ENCODE measurements around the gene TMEM91. TPM values are rescaled to one million over a fixed set of nuclear protein-coding genes. Genes with fewer than 3 reads are reported as not detected.
A peak's percentile ranks its signal among the peaks of the same experiment; 100 is the strongest.
"Not testable (repeated sequence)": the region's sequence is repeated elsewhere in the genome, so short reads cannot be mapped to it uniquely, and the experiment has no call there.

The TMEM91 gene
- total and polyA plus RNA-seq, 7 donors, result 0.88 to 3.1 (median 2.0) TPM

DNA sequence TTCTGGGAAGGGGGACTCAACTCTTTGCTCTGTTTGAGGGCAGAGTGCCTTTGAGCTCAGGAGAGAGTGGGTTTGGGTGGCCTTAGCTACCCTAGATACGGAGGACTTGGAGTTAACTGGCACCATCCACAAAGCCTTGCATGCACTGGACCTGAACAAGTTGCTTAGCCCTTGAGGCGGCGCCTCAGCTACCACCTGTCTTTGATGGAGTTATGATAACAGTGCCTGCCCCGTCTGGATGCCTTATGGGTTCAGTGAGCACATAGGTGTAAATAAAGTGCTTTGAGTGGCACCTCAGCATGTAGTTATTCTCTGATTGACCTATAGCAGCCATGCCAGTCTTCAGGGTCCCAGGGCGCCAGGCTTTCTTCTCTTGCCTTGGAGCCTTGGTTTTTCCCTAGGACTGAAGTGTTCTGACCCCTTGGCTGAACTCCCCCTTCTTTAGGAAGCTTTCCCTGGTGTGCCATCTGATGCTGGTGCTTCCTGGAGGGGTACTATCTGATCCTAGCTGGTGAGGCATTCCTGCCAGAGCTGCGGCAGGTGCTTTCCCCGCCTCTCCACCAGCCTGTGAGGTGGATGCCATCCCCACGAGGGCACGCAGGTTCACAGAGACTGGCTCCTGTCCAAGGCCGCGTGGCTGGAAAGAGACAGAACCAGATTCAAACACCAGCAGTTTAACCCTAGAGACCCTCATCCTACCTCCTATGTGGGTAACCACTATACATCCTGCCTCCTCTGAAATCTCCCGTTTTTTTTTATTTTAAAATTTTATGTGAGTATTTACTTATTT lies 27.0 kb downstream of the TMEM91 start:
- no peaks in the 10 kb centered on the region for H3K27me3 ChIP-seq (ENCODE audit: insufficient read depth in 3 of 3, low read length in 2 of 3)
- ATAC-seq (no peak), DNase-seq (no peak)
- TF ChIP-seq, protein P1, sequence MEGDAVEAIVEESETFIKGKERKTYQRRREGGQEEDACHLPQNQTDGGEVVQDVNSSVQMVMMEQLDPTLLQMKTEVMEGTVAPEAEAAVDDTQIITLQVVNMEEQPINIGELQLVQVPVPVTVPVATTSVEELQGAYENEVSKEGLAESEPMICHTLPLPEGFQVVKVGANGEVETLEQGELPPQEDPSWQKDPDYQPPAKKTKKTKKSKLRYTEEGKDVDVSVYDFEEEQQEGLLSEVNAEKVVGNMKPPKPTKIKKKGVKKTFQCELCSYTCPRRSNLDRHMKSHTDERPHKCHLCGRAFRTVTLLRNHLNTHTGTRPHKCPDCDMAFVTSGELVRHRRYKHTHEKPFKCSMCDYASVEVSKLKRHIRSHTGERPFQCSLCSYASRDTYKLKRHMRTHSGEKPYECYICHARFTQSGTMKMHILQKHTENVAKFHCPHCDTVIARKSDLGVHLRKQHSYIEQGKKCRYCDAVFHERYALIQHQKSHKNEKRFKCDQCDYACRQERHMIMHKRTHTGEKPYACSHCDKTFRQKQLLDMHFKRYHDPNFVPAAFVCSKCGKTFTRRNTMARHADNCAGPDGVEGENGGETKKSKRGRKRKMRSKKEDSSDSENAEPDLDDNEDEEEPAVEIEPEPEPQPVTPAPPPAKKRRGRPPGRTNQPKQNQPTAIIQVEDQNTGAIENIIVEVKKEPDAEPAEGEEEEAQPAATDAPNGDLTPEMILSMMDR (IDR thresholded peaks at IDR 0.05), result no peak
- intact Hi-C loops (cut with DNase I), result no loop called here
- no peak overlapping the region for H3K4me3 ChIP-seq
- peaks cover 0 to 13% of the 10 kb centered on the region in 2 donors for H3K36me3 ChIP-seq (ENCODE audit: insufficient read depth in 1 of 2, low read depth in 1 of 2)
- H3K4me1 ChIP-seq, result peaks cover 21% of the 10 kb centered on the region
- 49 to 59% (median 49%) methylated on average over 12 of the region's 12 CpGs for WGBS, 3 donors
- H3K27ac ChIP-seq, result peak overlapping the region; percentile 23
- no peaks in the 10 kb centered on the region for H3K9me3 ChIP-seq

DNA sequence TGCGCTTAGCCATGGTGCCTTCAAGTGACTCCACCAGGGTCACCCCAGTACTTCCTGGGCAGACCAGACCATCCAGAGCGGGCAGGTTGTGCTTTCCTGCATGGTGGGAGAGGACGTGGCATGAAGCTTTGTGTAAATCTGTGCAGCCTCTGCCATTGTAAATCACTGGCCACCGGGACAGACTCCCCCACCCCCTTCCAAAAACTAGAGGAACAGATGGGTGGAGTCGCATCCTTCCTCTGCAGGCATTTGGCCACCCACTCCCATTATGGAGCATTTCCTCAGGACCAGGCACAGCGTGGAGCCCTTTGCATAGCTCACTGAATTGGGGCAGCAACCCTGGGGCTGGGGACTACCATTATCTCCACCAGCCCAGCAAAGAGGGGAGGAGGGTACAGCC lies 29.4 kb downstream of the TMEM91 start:
- intact Hi-C loops (cut with DNase I), result no loop called here
- peaks cover 31% of the 10 kb centered on the region for H3K4me1 ChIP-seq
- peaks cover 0 to 15% of the 10 kb centered on the region in 2 donors for H3K36me3 ChIP-seq (ENCODE audit: insufficient read depth in 1 of 2, low read depth in 1 of 2)
- ATAC-seq (no peak), DNase-seq (no peak)
- no peaks in the 10 kb centered on the region for H3K27me3 ChIP-seq (ENCODE audit: insufficient read depth in 3 of 3, low read length in 2 of 3)
- no peak overlapping the region for H3K27ac ChIP-seq
- TF ChIP-seq, protein P1 (IDR thresholded peaks at IDR 0.05), result no peak
- H3K4me3 ChIP-seq, result no peak overlapping the region
- no peaks in the 10 kb centered on the region for H3K9me3 ChIP-seq
- 63 to 75% (median 70%) methylated on average over 6 of the region's 6 CpGs for WGBS, 3 donors

GRCh38 chr19:41407271-41407670 lies 30.9 kb downstream of the TMEM91 start:
- Histone ChIP-seq H3K4me1 (peaks cover 43% of the 10 kb centered on the region), H3K27me3 (ENCODE audit: insufficient read depth in 3 of 3, low read length in 2 of 3) (no peaks in the 10 kb centered on the region), H3K27ac (peak overlapping the region; percentile 30), H3K4me3 (no peak overlapping the region), H3K36me3 (ENCODE audit: insufficient read depth in 1 of 2, low read depth in 1 of 2) (peaks cover 0 to 19% of the 10 kb centered on the region in 2 donors), H3K9me3 (no peaks in the 10 kb centered on the region)
- DNase-seq, result no peak
- TF ChIP-seq, protein P1 (IDR thresholded peaks at IDR 0.05), result no peak
- 54 to 67% (median 55%) methylated on average over 4 of the region's 4 CpGs for WGBS, 3 donors
- ATAC-seq, result no peak
- intact Hi-C loops (cut with DNase I), result no loop called here

- DNase-seq, result no peak
- Histone ChIP-seq H3K27me3 (ENCODE audit: insufficient read depth in 3 of 3, low read length in 2 of 3) (no peaks in the 10 kb centered on the region), H3K9me3 (no peaks in the 10 kb centered on the region), H3K4me1 (peaks cover 49% of the 10 kb centered on the region), H3K27ac (peak overlapping the region; percentile 67), H3K4me3 (no peak overlapping the region), H3K36me3 (ENCODE audit: insufficient read depth in 1 of 2, low read depth in 1 of 2) (peaks cover 0 to 22% of the 10 kb centered on the region in 2 donors)
- TF ChIP-seq, protein P1 (IDR thresholded peaks at IDR 0.05), result no peak
- intact Hi-C loops (cut with DNase I), result no loop called here
- ATAC-seq, result no peak
- WGBS, 3 donors, result 33 to 64% (median 42%) methylated on average over 4 of the region's 4 CpGs
Observed at GRCh38 chr19:41408256-41408655, 31.9 kb downstream of the TMEM91 start.

DNA sequence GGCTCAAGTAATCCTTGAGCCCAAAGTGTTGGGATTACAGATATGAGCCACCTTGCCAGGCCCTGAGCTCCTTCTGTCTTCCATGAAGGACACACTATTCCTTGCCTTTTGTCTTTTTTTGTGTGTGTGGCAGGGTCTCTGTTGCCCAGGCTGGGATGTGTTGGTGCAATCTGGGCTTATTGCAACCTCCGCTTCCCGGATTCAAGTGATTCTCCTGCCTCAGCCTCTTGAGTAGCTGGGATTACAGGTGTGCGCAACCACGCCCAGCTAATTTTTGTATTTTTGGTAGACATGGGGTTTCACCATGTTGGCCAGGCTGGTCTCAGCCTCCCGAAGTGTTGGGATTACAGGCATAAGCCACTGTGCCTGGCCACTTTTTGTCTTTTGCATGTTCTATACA lies 32.5 kb downstream of the TMEM91 start:
- Histone ChIP-seq H3K4me1 (peaks cover 49% of the 10 kb centered on the region), H3K27ac (peak overlapping the region; percentile 67), H3K36me3 (ENCODE audit: insufficient read depth in 1 of 2, low read depth in 1 of 2) (peaks cover 0 to 27% of the 10 kb centered on the region in 2 donors)
- ATAC-seq; H3K4me3 ChIP-seq; DNase-seq; H3K9me3 ChIP-seq; intact Hi-C loops (cut with DNase I); H3K27me3 ChIP-seq (ENCODE audit: insufficient read depth in 3 of 3, low read length in 2 of 3): not testable (repeated sequence)
- WGBS, 3 donors, result 84 to 92% (median 92%) methylated on average over 5 of the region's 5 CpGs
